Ovary (tissue), 3 donors: ENCODE results near the gene GPR15.

ENCODE experiments used
- EP300 ChIP-seq: sonication (generic); formaldehyde crosslinking; IDR thresholded peaks from one replicate; pipeline ENCODE4 v1.6.1; 2017; ENCODE audit warnings: antibody characterized with exemption
- POLR2A ChIP-seq: fragments of 450-650 bp; IDR thresholded peaks from one replicate; pipeline ENCODE4 v1.6.1; 2017; ENCODE audit warnings: antibody characterized with exemption, mild to moderate bottlenecking, moderate library complexity
- TF ChIP-seq, protein P1 (sequence below), 3 donors: fragments of 450-650 bp in 2 of 3; fragments of 200-600 bp in 1 of 3; IDR thresholded peaks; one replicate each; pipeline versions ENCODE4 v1.5.1 to v1.8.0; 2016 to 2022; ENCODE audit warnings: antibody characterized with exemption in 3 of 3, mild to moderate bottlenecking in 1 of 3
- donor health status: DM: no; HTN: no; CAD: no.

DNA sequence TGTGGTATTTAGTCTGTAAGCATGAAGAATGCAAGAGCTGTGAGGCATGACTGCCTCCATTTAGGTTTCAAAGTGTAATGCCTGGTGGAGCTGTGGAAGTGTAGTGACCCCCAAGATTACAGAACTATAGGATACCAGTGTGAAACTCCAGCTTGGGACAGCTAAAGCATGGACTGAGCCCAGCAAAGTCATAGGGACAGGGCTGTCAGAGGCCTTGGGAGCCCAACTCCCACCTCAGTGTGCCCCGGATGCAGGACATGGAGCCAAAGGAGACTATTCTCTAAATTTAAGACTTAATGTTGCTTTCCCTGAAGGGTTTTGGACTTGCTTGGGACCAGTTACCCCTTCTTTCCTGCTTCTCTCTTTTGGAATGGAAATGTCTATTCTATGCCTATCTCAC lies 10.8 kb downstream of the GPR15 start:
- TF ChIP-seq, protein P1, sequence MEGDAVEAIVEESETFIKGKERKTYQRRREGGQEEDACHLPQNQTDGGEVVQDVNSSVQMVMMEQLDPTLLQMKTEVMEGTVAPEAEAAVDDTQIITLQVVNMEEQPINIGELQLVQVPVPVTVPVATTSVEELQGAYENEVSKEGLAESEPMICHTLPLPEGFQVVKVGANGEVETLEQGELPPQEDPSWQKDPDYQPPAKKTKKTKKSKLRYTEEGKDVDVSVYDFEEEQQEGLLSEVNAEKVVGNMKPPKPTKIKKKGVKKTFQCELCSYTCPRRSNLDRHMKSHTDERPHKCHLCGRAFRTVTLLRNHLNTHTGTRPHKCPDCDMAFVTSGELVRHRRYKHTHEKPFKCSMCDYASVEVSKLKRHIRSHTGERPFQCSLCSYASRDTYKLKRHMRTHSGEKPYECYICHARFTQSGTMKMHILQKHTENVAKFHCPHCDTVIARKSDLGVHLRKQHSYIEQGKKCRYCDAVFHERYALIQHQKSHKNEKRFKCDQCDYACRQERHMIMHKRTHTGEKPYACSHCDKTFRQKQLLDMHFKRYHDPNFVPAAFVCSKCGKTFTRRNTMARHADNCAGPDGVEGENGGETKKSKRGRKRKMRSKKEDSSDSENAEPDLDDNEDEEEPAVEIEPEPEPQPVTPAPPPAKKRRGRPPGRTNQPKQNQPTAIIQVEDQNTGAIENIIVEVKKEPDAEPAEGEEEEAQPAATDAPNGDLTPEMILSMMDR (IDR thresholded peaks at IDR 0.05), result no peak
- TF ChIP-seq POLR2A, result no peak
- no peak for TF ChIP-seq EP300
